Caco-2 (cell line): ENCODE measurements around the gene NRIP2. TPM values are rescaled to one million over a fixed set of nuclear protein-coding genes. Genes with fewer than 3 reads are reported as not detected.

ENCODE experiments used
- BruUV-seq: library from RNA; stranded (reverse); fragments of 400-500 nt; replicated peaks from 2 replicates; lab custom pipeline; 2021; lab: Mats Ljungman, UMichigan
- CTCF ChIA-PET: fragments of 300-600 bp; sonication (Branson Sonifier 250); formaldehyde crosslinking; loops from one replicate; lab custom pipeline; 2022; ENCODE audit warnings: antibody characterized with exemption; lab: Charles Lee
- POLR2A ChIA-PET: fragments of 300-600 bp; sonication (Branson Sonifier 250); formaldehyde crosslinking; loops from one replicate; lab custom pipeline; 2022; ENCODE audit warnings: antibody characterized with exemption; lab: Charles Lee
- DNase-seq, 2 experiments: peaks; one replicate each; pipeline versions ENCODE4 v3.0.0 to v3.0.0-alpha.2; 2020 to 2022
- H3K27me3 ChIP-seq: replicated peaks from 2 replicates; pipeline ENCODE4 v1.6.0; 2011; ENCODE audit warnings: low read length; ENCODE audit not compliant: control insufficient read depth, insufficient read depth
- H3K36me3 ChIP-seq: 2 replicates; pipeline ENCODE4 v1.5.1; 2011; ENCODE audit warnings: low read length; ENCODE audit not compliant: control insufficient read depth, insufficient read depth
- H3K4me1 ChIP-seq: fragments of 250-450 bp; sonication (Bioruptor Pico); 2 replicates; pipeline ENCODE4 v1.5.1; 2020; ENCODE audit warnings: mild to moderate bottlenecking
- H3K4me3 ChIP-seq: 2 replicates; pipeline ENCODE4 v1.5.1; 2011; ENCODE audit warnings: low read depth, mild to moderate bottlenecking, control low read depth, low read length
- H3K9me3 ChIP-seq: fragments of 250-450 bp; sonication (Bioruptor Pico); 2 replicates; pipeline ENCODE4 v1.5.1; 2020; ENCODE audit warnings: mild to moderate bottlenecking, moderate library complexity
- H3K27ac Mint-ChIP-seq: one replicate; pipeline ENCODE4 v1.8.0; 2022; ENCODE audit warnings: mixed read lengths; ENCODE audit not compliant: unreplicated experiment
- H3K27me3 Mint-ChIP-seq: one replicate; pipeline ENCODE4 v1.8.0; 2022; ENCODE audit warnings: mixed read lengths; ENCODE audit not compliant: insufficient read depth, unreplicated experiment
- H3K36me3 Mint-ChIP-seq: one replicate; pipeline ENCODE4 v1.8.0; 2022; ENCODE audit warnings: mild to moderate bottlenecking, mixed read lengths; ENCODE audit not compliant: insufficient read depth, unreplicated experiment
- H3K4me1 Mint-ChIP-seq: one replicate; pipeline ENCODE4 v1.8.0; 2022; ENCODE audit warnings: low read depth, mixed read lengths; ENCODE audit not compliant: unreplicated experiment
- H3K4me3 Mint-ChIP-seq: one replicate; pipeline ENCODE4 v1.8.0; 2022; ENCODE audit warnings: mild to moderate bottlenecking, moderate library complexity, mixed read lengths; ENCODE audit not compliant: unreplicated experiment
- H3K9me3 Mint-ChIP-seq: one replicate; pipeline ENCODE4 v1.8.0; 2022; ENCODE audit warnings: mixed read lengths; ENCODE audit not compliant: unreplicated experiment
- CTCF ChIP-seq, 2 experiments: fragments of 200-600 bp in 1 of 2; IDR thresholded peaks; 1 replicate in 1 of 2; 2 replicates in 1 of 2; pipeline versions ENCODE4 v1.5.1 to v1.8.0; 2011 to 2022; ENCODE audit warnings: antibody characterized with exemption in 1 of 2, control low read depth in 1 of 2, inconsistent platforms in 1 of 2, low read depth in 1 of 2, low read length in 1 of 2, mild to moderate bottlenecking in 1 of 2, moderate library complexity in 1 of 2; ENCODE audit not compliant: insufficient read depth in 1 of 2, severe bottlenecking in 1 of 2, unreplicated experiment in 1 of 2
- intact Hi-C: fragments of 100-400 bp; cut with micrococcal nuclease; formaldehyde crosslinking; loops from one replicate; pipeline ENCODE4 v1.10.0; 2022; ENCODE audit not compliant: unreplicated experiment
- total RNA-seq: library from RNA; stranded (reverse); gene quantifications from 2 replicates; pipeline ENCODE4 v1.2.3, GENCODE V29; 2022

Gene NRIP2
- total RNA-seq, 1 experiment from 2014 or later: not detected

GRCh38 chr12:2844786-2845185 is 10.0 kb upstream of the NRIP2 start:
- Histone ChIP-seq H3K4me1 (peaks cover 19% of the 10 kb centered on the region), H3K4me3 (no peak overlapping the region), H3K36me3 (no peaks in the 10 kb centered on the region), H3K27me3 (no peaks in the 10 kb centered on the region), H3K9me3 (no peaks in the 10 kb centered on the region)
- intact Hi-C loops: no loop called here
- Mint-ChIP-seq H3K27me3 (no peaks in the 10 kb centered on the region), H3K4me1 (peaks cover 26% of the 10 kb centered on the region), H3K36me3 (no peaks in the 10 kb centered on the region), H3K9me3 (no peaks in the 10 kb centered on the region), H3K27ac (peak overlapping the region; percentile 12), H3K4me3 (no peak overlapping the region)
- POLR2A ChIA-PET: interaction anchor here (1.3 kb wide), 1 partner anchor 32 kb away, joined by 4 read pairs; the partner anchor contains the start of genes FOXM1 and RHNO1
- no peak for DNase-seq
- no peak for TF ChIP-seq CTCF (IDR thresholded peaks at IDR 0.05; ENCODE audit: insufficient read depth in 1 of 2, low read depth in 1 of 2, low read length in 1 of 2, severe bottlenecking in 1 of 2, unreplicated experiment in 1 of 2)
- CTCF ChIA-PET: interaction anchor here (1.0 to 2.4 kb wide), 8 partner anchors 10 to 197 kb away, joined by 3 to 18 read pairs (median 10); partner anchors contain the start of genes FOXM1, RHNO1 and TEX52
- no TSS peak for BruUV-seq

- no TSS peak for BruUV-seq
- intact Hi-C loops: no loop called here
- H3K36me3 ChIP-seq: no peaks in the 10 kb centered on the region
- CTCF ChIA-PET: no interaction called here
- POLR2A ChIA-PET: no interaction called here
- no peaks in the 10 kb centered on the region for H3K27me3 ChIP-seq
- no peak for DNase-seq
- no peak for TF ChIP-seq CTCF (IDR thresholded peaks at IDR 0.05; ENCODE audit: insufficient read depth in 1 of 2, low read depth in 1 of 2, low read length in 1 of 2, severe bottlenecking in 1 of 2, unreplicated experiment in 1 of 2)
- Mint-ChIP-seq H3K4me1 (peaks cover 10% of the 10 kb centered on the region), H3K9me3 (no peaks in the 10 kb centered on the region), H3K27me3 (no peaks in the 10 kb centered on the region), H3K4me3 (no peak overlapping the region), H3K36me3 (no peaks in the 10 kb centered on the region), H3K27ac (no peak overlapping the region)
- H3K4me3 ChIP-seq: no peak overlapping the region
- H3K4me1 ChIP-seq: peaks cover 10% of the 10 kb centered on the region
- no peaks in the 10 kb centered on the region; the same call in 1 of the 2 replicates for H3K9me3 ChIP-seq
Measured at GRCh38 chr12:2842948-2843347, 8.1 kb upstream of the NRIP2 start.

GRCh38 chr12:2841056-2841650 is 6.3 kb upstream of the NRIP2 start:
- DNase-seq: no peak
- ChIA-PET POLR2A (no interaction called here), CTCF (interaction anchor here (0.5 kb wide), 1 partner anchor 401 kb away, joined by 3 read pairs; no protein-coding TSS in a partner anchor)
- no peak for TF ChIP-seq CTCF (IDR thresholded peaks at IDR 0.05; ENCODE audit: insufficient read depth in 1 of 2, low read depth in 1 of 2, low read length in 1 of 2, severe bottlenecking in 1 of 2, unreplicated experiment in 1 of 2)
- no peaks in the 10 kb centered on the region; the same call in 1 of the 2 replicates for H3K9me3 ChIP-seq
- no peaks in the 10 kb centered on the region for H3K27me3 ChIP-seq
- H3K36me3 ChIP-seq: no peaks in the 10 kb centered on the region
- H3K4me1 ChIP-seq: peaks cover 10% of the 10 kb centered on the region
- H3K4me3 ChIP-seq: no peak overlapping the region
- H3K9me3 Mint-ChIP-seq: no peaks in the 10 kb centered on the region
- H3K27ac Mint-ChIP-seq: no peak overlapping the region
- intact Hi-C loops: no loop called here
- peaks cover 10% of the 10 kb centered on the region for H3K4me1 Mint-ChIP-seq
- no peaks in the 10 kb centered on the region for H3K27me3 Mint-ChIP-seq
- BruUV-seq: no TSS peak
- H3K36me3 Mint-ChIP-seq: no peaks in the 10 kb centered on the region
- H3K4me3 Mint-ChIP-seq: no peak overlapping the region
